Measurements from ENCODE around the gene SIMC1.
"Not testable (repeated sequence)": the region's sequence is repeated elsewhere in the genome, so short reads cannot be mapped to it uniquely, and the experiment has no call there.

DNA sequence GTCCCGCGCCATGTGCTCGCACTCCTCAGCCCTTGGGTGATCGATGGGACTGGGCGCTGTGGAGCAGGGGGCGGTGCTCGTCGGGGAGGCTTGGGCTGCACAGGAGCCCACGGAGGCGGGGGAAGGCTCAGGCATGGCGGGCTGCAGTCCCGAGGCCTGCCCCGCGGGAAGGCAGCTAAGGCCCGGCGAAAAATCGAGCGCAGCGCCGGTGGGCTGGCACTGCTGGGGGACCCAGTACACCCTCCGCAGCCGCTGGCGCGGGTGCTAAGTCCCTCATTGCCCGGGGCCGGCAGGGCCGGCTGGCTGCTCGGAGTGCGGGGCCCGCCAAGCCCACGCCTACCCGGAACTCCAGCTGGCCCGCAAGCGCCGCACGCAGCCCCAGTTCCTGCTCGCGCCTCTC lies 16.2 kb upstream of the SIMC1 start:
- TF ChIP-seq, protein P1, sequence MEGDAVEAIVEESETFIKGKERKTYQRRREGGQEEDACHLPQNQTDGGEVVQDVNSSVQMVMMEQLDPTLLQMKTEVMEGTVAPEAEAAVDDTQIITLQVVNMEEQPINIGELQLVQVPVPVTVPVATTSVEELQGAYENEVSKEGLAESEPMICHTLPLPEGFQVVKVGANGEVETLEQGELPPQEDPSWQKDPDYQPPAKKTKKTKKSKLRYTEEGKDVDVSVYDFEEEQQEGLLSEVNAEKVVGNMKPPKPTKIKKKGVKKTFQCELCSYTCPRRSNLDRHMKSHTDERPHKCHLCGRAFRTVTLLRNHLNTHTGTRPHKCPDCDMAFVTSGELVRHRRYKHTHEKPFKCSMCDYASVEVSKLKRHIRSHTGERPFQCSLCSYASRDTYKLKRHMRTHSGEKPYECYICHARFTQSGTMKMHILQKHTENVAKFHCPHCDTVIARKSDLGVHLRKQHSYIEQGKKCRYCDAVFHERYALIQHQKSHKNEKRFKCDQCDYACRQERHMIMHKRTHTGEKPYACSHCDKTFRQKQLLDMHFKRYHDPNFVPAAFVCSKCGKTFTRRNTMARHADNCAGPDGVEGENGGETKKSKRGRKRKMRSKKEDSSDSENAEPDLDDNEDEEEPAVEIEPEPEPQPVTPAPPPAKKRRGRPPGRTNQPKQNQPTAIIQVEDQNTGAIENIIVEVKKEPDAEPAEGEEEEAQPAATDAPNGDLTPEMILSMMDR (conservative IDR thresholded peaks at IDR 0.05; ENCODE audit: low read length), result not testable (repeated sequence)
- TF ChIP-seq EZH2phosphoT487 (IDR thresholded peaks at IDR 0.05; ENCODE audit: borderline replicate concordance, low read depth, low read length), result not testable (repeated sequence)
